ENCODE data around the gene LDLRAD1. TPM values are rescaled to one million over a fixed set of nuclear protein-coding genes. Genes with fewer than 3 reads are reported as not detected.

LDLRAD1 gene
- total and polyA plus RNA-seq, 2 of the 13 experiments (the other 11 are each of a cell fraction or from before 2014, with no cell fraction given): 2.5 to 14.0 TPM

DNA sequence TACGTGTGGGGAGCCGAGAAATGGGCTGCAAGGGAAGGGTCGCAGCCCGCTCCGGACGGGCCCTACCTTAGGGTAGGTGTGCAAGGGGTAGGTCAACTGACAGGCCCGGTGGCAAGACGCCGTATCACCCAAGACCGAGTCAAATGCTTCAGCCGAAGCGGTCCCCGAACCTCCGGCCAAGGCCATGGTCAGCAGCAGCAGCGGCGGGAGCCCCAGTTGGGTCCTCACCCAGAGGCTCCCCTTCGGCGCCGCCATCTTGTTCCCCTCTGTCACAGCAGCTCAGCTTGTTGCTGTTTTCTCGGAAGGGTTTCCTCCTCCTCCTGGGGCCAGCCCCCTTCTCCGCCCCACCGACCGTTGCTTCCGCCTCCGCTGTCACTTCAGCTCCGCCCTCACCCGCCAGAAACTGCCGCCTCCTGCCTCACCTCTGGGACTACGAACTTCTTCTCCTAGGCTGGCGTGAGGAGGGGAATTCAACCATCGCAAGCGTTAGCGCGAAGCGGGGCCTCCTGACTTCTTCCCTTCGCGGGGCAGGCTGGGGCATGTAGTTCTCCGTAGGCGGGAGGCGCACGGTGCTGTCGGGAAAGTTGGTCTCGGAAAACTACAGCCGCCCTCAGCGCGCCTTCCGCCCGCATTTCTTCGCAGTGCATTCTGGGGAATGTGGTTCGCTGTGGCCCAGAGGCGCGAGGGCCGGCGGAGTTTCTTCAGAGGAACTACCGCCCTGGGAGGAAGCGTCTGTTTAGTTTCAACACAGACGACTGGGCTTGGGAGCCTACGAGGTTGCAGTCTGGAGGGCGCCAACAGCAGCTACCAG, 35.2 kb upstream of the LDLRAD1 start, which contains the start of the genes TCEANC2 and TMEM59 (continued):
- TF ChIP-seq ZNF839 (CRISPR knock-in tag; IDR thresholded peaks at IDR 0.05; ENCODE audit: borderline replicate concordance): no peak
- TF ChIP-seq CHD4 (IDR thresholded peaks at IDR 0.05; ENCODE audit: borderline replicate concordance, low read length): no peak
- no peak for TF ChIP-seq ZNF550 (CRISPR knock-in tag; IDR thresholded peaks at IDR 0.05; ENCODE audit: borderline replicate concordance)
- no peak for TF ChIP-seq CENPX (CRISPR knock-in tag; IDR thresholded peaks at IDR 0.05)
- TF ChIP-seq SMC3 (IDR thresholded peaks at IDR 0.05; ENCODE audit: low read length): no peak
- TF ChIP-seq TCF7 (IDR thresholded peaks at IDR 0.05; ENCODE audit: low read depth): no peak
- TF ChIP-seq MAFF (IDR thresholded peaks at IDR 0.05; ENCODE audit: low read depth, low read length): no peak
- peak; percentile 41 for TF ChIP-seq RXRA (CRISPR knock-in tag; IDR thresholded peaks at IDR 0.05)
- no peak for TF ChIP-seq ZSCAN30 (CRISPR knock-in tag; IDR thresholded peaks at IDR 0.05)
- TF ChIP-seq NFYC (CRISPR knock-in tag; IDR thresholded peaks at IDR 0.05): peak; percentile 41; the same call in 1 of the 2 replicates
- TF ChIP-seq, protein P1, sequence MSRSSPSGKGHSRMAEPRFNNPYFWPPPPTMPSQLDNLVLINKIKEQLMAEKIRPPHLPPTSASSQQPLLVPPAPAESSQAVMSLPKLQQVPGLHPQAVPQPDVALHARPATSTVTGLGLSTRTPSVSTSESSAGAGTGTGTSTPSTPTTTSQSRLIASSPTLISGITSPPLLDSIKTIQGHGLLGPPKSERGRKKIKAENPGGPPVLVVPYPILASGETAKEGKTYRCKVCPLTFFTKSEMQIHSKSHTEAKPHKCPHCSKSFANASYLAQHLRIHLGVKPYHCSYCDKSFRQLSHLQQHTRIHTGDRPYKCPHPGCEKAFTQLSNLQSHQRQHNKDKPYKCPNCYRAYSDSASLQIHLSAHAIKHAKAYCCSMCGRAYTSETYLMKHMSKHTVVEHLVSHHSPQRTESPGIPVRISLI (CRISPR knock-in tag; IDR thresholded peaks at IDR 0.05; ENCODE audit: borderline replicate concordance): no peak
- TF ChIP-seq, protein P2, sequence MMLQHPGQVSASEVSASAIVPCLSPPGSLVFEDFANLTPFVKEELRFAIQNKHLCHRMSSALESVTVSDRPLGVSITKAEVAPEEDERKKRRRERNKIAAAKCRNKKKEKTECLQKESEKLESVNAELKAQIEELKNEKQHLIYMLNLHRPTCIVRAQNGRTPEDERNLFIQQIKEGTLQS (CRISPR knock-in tag; IDR thresholded peaks at IDR 0.05): no peak
- TF ChIP-seq, protein P3, sequence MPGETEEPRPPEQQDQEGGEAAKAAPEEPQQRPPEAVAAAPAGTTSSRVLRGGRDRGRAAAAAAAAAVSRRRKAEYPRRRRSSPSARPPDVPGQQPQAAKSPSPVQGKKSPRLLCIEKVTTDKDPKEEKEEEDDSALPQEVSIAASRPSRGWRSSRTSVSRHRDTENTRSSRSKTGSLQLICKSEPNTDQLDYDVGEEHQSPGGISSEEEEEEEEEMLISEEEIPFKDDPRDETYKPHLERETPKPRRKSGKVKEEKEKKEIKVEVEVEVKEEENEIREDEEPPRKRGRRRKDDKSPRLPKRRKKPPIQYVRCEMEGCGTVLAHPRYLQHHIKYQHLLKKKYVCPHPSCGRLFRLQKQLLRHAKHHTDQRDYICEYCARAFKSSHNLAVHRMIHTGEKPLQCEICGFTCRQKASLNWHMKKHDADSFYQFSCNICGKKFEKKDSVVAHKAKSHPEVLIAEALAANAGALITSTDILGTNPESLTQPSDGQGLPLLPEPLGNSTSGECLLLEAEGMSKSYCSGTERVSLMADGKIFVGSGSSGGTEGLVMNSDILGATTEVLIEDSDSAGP (CRISPR knock-in tag; IDR thresholded peaks at IDR 0.05; ENCODE audit: borderline replicate concordance): peak; percentile 89; the same call in 1 of the 2 replicates
- TF ChIP-seq, protein P4, sequence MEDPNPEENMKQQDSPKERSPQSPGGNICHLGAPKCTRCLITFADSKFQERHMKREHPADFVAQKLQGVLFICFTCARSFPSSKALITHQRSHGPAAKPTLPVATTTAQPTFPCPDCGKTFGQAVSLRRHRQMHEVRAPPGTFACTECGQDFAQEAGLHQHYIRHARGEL (CRISPR knock-in tag; IDR thresholded peaks at IDR 0.05): no peak
- no peak for TF ChIP-seq FOSL1 (CRISPR knock-in tag; IDR thresholded peaks at IDR 0.05; ENCODE audit: borderline replicate concordance)
- peak; percentile 30; the same call in 1 of the 2 replicates for TF ChIP-seq RARA (CRISPR knock-in tag; IDR thresholded peaks at IDR 0.05)
- TF ChIP-seq, protein P5, sequence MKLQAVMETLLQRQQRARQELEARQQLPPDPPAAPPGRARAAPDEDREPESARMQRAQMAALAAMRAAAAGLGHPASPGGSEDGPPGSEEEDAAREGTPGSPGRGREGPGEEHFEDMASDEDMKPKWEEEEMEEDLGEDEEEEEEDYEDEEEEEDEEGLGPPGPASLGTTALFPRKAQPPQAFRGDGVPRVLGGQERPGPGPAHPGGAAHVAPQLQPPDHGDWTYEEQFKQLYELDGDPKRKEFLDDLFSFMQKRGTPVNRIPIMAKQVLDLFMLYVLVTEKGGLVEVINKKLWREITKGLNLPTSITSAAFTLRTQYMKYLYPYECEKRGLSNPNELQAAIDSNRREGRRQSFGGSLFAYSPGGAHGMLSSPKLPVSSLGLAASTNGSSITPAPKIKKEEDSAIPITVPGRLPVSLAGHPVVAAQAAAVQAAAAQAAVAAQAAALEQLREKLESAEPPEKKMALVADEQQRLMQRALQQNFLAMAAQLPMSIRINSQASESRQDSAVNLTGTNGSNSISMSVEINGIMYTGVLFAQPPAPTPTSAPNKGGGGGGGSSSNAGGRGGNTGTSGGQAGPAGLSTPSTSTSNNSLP (IDR thresholded peaks at IDR 0.05; ENCODE audit: low read depth, low read length): no peak
- TF ChIP-seq PRMT3 (CRISPR knock-in tag; IDR thresholded peaks at IDR 0.05; ENCODE audit: borderline replicate concordance, low read depth): no peak
- no peak for TF ChIP-seq SMAD9 (CRISPR knock-in tag; IDR thresholded peaks at IDR 0.05)
- TF ChIP-seq RCOR2 (CRISPR knock-in tag; IDR thresholded peaks at IDR 0.05): no peak
- no peak for TF ChIP-seq EHMT2 (IDR thresholded peaks at IDR 0.05; ENCODE audit: borderline replicate concordance, low read depth, low read length)
- no peak for TF ChIP-seq ZFYVE20 (CRISPR knock-in tag; IDR thresholded peaks at IDR 0.05; ENCODE audit: borderline replicate concordance, low read depth)
- TF ChIP-seq ATM (IDR thresholded peaks at IDR 0.05; ENCODE audit: borderline replicate concordance): no peak
- TF ChIP-seq TOPORS (CRISPR knock-in tag; IDR thresholded peaks at IDR 0.05): 0 out of 2 replicates have a peak, but pooled peaks have one; percentile 8
- TF ChIP-seq RFX3 (CRISPR knock-in tag; IDR thresholded peaks at IDR 0.05): no peak
- no peak for TF ChIP-seq NFIB (CRISPR knock-in tag; IDR thresholded peaks at IDR 0.05; ENCODE audit: borderline replicate concordance)

Data from HepG2 (cell line).